Measurements from ENCODE around the gene ZNF555.

The ZNF555 gene

GRCh38 chr19:2827022-2827421 is 14.3 kb upstream of the ZNF555 start:
- no peak for DNase-seq

GRCh38 chr19:2827840-2828489 is 13.3 kb upstream of the ZNF555 start:
- no peak for DNase-seq

GRCh38 chr19:2834294-2834871 is 6.9 kb upstream of the ZNF555 start:
- DNase-seq: no peak

GRCh38 chr19:2837430-2837829 is 3.8 kb upstream of the ZNF555 start:
- DNase-seq: no peak

GRCh38 chr19:2841855-2842574 is 740 bp downstream of the ZNF555 start:
- no peak for DNase-seq

- DNase-seq: no peak
Observed at GRCh38 chr19:2845107-2845506, 3.8 kb downstream of the ZNF555 start.

GRCh38 chr19:2846180-2846894 is 5.1 kb downstream of the ZNF555 start:
- DNase-seq: no peak

- DNase-seq: no peak
Observed at GRCh38 chr19:2847507-2847906, 6.2 kb downstream of the ZNF555 start.

- DNase-seq: no peak
Observed at GRCh38 chr19:2848616-2849015, 7.3 kb downstream of the ZNF555 start.

GRCh38 chr19:2850256-2850925 is 9.1 kb downstream of the ZNF555 start:
- no peak for DNase-seq

- no peak for DNase-seq
Observed at GRCh38 chr19:2852598-2852997, 11.3 kb downstream of the ZNF555 start.

GRCh38 chr19:2853015-2853606 is 11.8 kb downstream of the ZNF555 start:
- no peak for DNase-seq

GRCh38 chr19:2854849-2855248 is 13.6 kb downstream of the ZNF555 start:
- no peak for DNase-seq

GRCh38 chr19:2856457-2857050 is 15.3 kb downstream of the ZNF555 start:
- DNase-seq: no peak

- no peak for DNase-seq
Observed at GRCh38 chr19:2858864-2859263, 17.6 kb downstream of the ZNF555 start.

GRCh38 chr19:2863816-2864215 is 22.5 kb downstream of the ZNF555 start:
- no peak for DNase-seq

- DNase-seq: no peak
Observed at GRCh38 chr19:2865334-2866100, 24.2 kb downstream of the ZNF555 start.

GRCh38 chr19:2866495-2867024 is 25.3 kb downstream of the ZNF555 start:
- DNase-seq: no peak

- no peak for DNase-seq
Observed at GRCh38 chr19:2867025-2867991, 26.0 kb downstream of the ZNF555 start, which contains the start of gene ZNF556. ZNF556 (plus strand) TSS chr19:2867335; CDS start chr19:2867422, 87 bp downstream.

GRCh38 chr19:2869618-2870017 is 28.3 kb downstream of the ZNF555 start:
- DNase-seq: peak; percentile 20 to 37

Data from Kasumi-1 (cell line).